Naive thymus-derived CD4-positive, alpha-beta T cell (primary cell): ENCODE data around the gene C1orf167. TPM values are rescaled to one million over a fixed set of nuclear protein-coding genes. Genes with fewer than 3 reads are reported as not detected.

Experiments
- ATAC-seq: fragments of 150-1000 bp; cut with Tn5 transposase; 2 replicates; pipeline ENCODE4 v1.10.0; 2021; ENCODE audit warnings: mild to moderate bottlenecking, moderate library complexity
- CTCF ChIA-PET: fragments of 350-600 bp; sonication (Branson Sonifier 250); formaldehyde crosslinking; loops from one replicate; lab custom pipeline; 2021; ENCODE audit warnings: antibody characterized with exemption; lab: Charles Lee
- POLR2A ChIA-PET: fragments of 350-600 bp; sonication (Branson Sonifier 250); formaldehyde crosslinking; loops from one replicate; lab custom pipeline; 2021; ENCODE audit warnings: antibody characterized with exemption, inconsistent platforms; lab: Charles Lee
- DNase-seq, 9 donors: peaks; one replicate each; pipeline versions ENCODE4 v3.0.0 to v3.0.0-alpha.2; 2020 to 2022; ENCODE audit warnings: mixed read lengths in 1 of 9
- H3K27ac ChIP-seq: one replicate; pipeline ENCODE4 v1.7.0; 2013; ENCODE audit warnings: mild to moderate bottlenecking, low read depth, low read length, moderate library complexity
- H3K27me3 ChIP-seq, 2 donors: one replicate each; pipeline ENCODE4 v1.7.0; 2013; ENCODE audit warnings: low read length in 2 of 2, mild to moderate bottlenecking in 2 of 2, moderate library complexity in 2 of 2; ENCODE audit not compliant: control insufficient read depth in 2 of 2, insufficient read depth in 2 of 2
- H3K36me3 ChIP-seq, 3 experiments: 1 replicate in 2 of 3; 2 replicates in 1 of 3; pipeline ENCODE4 v1.7.0; 2013; ENCODE audit warnings: low read length in 3 of 3, mild to moderate bottlenecking in 3 of 3, moderate library complexity in 1 of 3; ENCODE audit not compliant: insufficient read depth in 3 of 3, control insufficient read depth in 2 of 3
- H3K4me1 ChIP-seq, 2 donors: one replicate each; pipeline ENCODE4 v1.7.0; 2013; ENCODE audit warnings: low read length in 2 of 2, mild to moderate bottlenecking in 2 of 2, moderate library complexity in 1 of 2; ENCODE audit not compliant: control insufficient read depth in 2 of 2, insufficient read depth in 2 of 2
- H3K4me3 ChIP-seq: 2 replicates; pipeline ENCODE4 v1.7.0; 2013; ENCODE audit warnings: mild to moderate bottlenecking, low read length
- H3K9me3 ChIP-seq, 3 experiments: 1 replicate in 2 of 3; 2 replicates in 1 of 3; pipeline ENCODE4 v1.7.0; 2013; ENCODE audit warnings: low read length in 3 of 3; ENCODE audit not compliant: control insufficient read depth in 2 of 3
- H3K27ac Mint-ChIP-seq, 9 donors: one replicate each; pipeline ENCODE4 v1.8.0; 2020 to 2022; ENCODE audit warnings: mixed read lengths in 9 of 9, mild to moderate bottlenecking in 8 of 9, moderate library complexity in 5 of 9, inconsistent platforms in 2 of 9
- H3K27me3 Mint-ChIP-seq, 5 donors: one replicate each; pipeline ENCODE4 v1.8.0; 2021 to 2022; ENCODE audit warnings: mixed read lengths in 5 of 5, mild to moderate bottlenecking in 1 of 5
- H3K36me3 Mint-ChIP-seq, 5 donors: one replicate each; pipeline ENCODE4 v1.8.0; 2020 to 2022; ENCODE audit warnings: mixed read lengths in 5 of 5, mild to moderate bottlenecking in 3 of 5, inconsistent platforms in 1 of 5
- H3K4me1 Mint-ChIP-seq, 7 donors: one replicate each; pipeline ENCODE4 v1.8.0; 2020 to 2022; ENCODE audit warnings: mixed read lengths in 7 of 7, mild to moderate bottlenecking in 3 of 7, inconsistent platforms in 1 of 7
- H3K4me3 Mint-ChIP-seq, 10 donors: one replicate each; pipeline ENCODE4 v1.8.0; 2020 to 2022; ENCODE audit warnings: mild to moderate bottlenecking in 10 of 10, mixed read lengths in 10 of 10, moderate library complexity in 6 of 10, inconsistent platforms in 2 of 10
- H3K9me3 Mint-ChIP-seq, 11 donors: one replicate each; pipeline ENCODE4 v1.8.0; 2020 to 2022; ENCODE audit warnings: mixed read lengths in 11 of 11, mild to moderate bottlenecking in 4 of 11, inconsistent platforms in 1 of 11, moderate library complexity in 1 of 11
- intact Hi-C, 2 donors: fragments of 100-400 bp; cut with micrococcal nuclease; formaldehyde crosslinking; loops; one replicate each; pipeline ENCODE4 v1.15.1; 2023
- polyA plus RNA-seq, 2 donors: library from polyadenylated mRNA; unstranded; fragments of 300-500 nt; fragmentation: Illumina TruSeq; gene quantifications; one replicate each; pipeline ENCODE4 v1.2.3, GENCODE V29; 2021
- total RNA-seq, 6 experiments: library from RNA in 5 of 6; stranded (reverse) in 5 of 6; gene quantifications; 1 replicate in 5 of 6; 2 replicates in 1 of 6; pipeline ENCODE4 v1.2.3 and lab custom pipeline; 2021 to 2026

Gene C1orf167
- total and polyA plus RNA-seq, 7 experiments from 2014 or later: 0.13 to 0.45 TPM; not detected in 5

GRCh38 chr1:11746795-11747487 lies 15.1 kb upstream of the C1orf167 start:
- no peak for DNase-seq
- intact Hi-C loops: no loop called here
- H3K9me3 ChIP-seq: no peaks in the 10 kb centered on the region
- Mint-ChIP-seq H3K27me3 (no peaks in the 10 kb centered on the region), H3K4me1 (peaks cover 17 to 39% (median 25%) of the 10 kb centered on the region in 7 donors), H3K36me3 (peaks cover 4 to 20% (median 13%) of the 10 kb centered on the region in 5 donors), H3K9me3 (no peaks in the 10 kb centered on the region), H3K27ac (peak overlapping the region in 3 of 9 donors; percentile 19 to 50 (median 32)), H3K4me3 (no peak overlapping the region)
- ChIA-PET POLR2A (no interaction called here), CTCF (no interaction called here)
- no peak overlapping the region for H3K27ac ChIP-seq
- H3K4me1 ChIP-seq: peaks cover 4 to 15% of the 10 kb centered on the region in 2 donors
- no peak overlapping the region for H3K4me3 ChIP-seq
- H3K36me3 ChIP-seq: peaks cover 0 to 59% (median 4%) of the 10 kb centered on the region in 3 experiments
- ATAC-seq: no peak
- no peaks in the 10 kb centered on the region for H3K27me3 ChIP-seq

- DNase-seq: no peak
- peak overlapping the region; percentile 14 for H3K27ac ChIP-seq
- peaks cover 0 to 59% (median 4%) of the 10 kb centered on the region in 3 experiments for H3K36me3 ChIP-seq
- H3K4me1 ChIP-seq: peaks cover 0 to 6% of the 10 kb centered on the region in 2 donors
- Mint-ChIP-seq H3K9me3 (no peaks in the 10 kb centered on the region), H3K4me1 (peaks cover 12 to 39% (median 20%) of the 10 kb centered on the region in 7 donors), H3K4me3 (peak overlapping the region in 3 of 10 donors; percentile 26 to 58 (median 41)), H3K27me3 (no peaks in the 10 kb centered on the region), H3K36me3 (peaks cover 4 to 20% (median 13%) of the 10 kb centered on the region in 5 donors), H3K27ac (peak overlapping the region in 7 of 9 donors; percentile 35 to 78 (median 59))
- ChIA-PET POLR2A (no interaction called here), CTCF (interaction anchor here (0.5 to 1.9 kb wide), 4 partner anchors 84 to 265 kb away, joined by 3 to 14 read pairs (median 4); partner anchors contain the start of gene FBXO6)
- H3K27me3 ChIP-seq: no peaks in the 10 kb centered on the region
- no peaks in the 10 kb centered on the region for H3K9me3 ChIP-seq
- H3K4me3 ChIP-seq: no peak overlapping the region
- no peak for ATAC-seq
- intact Hi-C loops: loop anchor here in 1 of 2 donors (1.0 kb wide), 3 partner anchors 29 to 98 kb away; partner anchors contain the start of gene FBXO6
Observed at GRCh38 chr1:11748294-11749202, 13.4 kb upstream of the C1orf167 start.

GRCh38 chr1:11749203-11749689 lies 12.7 kb upstream of the C1orf167 start:
- H3K4me3 Mint-ChIP-seq: peak overlapping the region in 3 of 10 donors; percentile 26 to 58 (median 41)
- ATAC-seq: peak; percentile 76
- H3K27me3 Mint-ChIP-seq: no peaks in the 10 kb centered on the region
- H3K4me1 ChIP-seq: peaks cover 0 to 6% of the 10 kb centered on the region in 2 donors
- POLR2A ChIA-PET: interaction anchor here (1.5 kb wide), 1 partner anchor 14 kb away, joined by 4 read pairs; the partner anchor contains the start of gene AGTRAP
- peak overlapping the region in 7 of 9 donors; percentile 35 to 78 (median 59) for H3K27ac Mint-ChIP-seq
- H3K36me3 ChIP-seq: peaks cover 0 to 59% (median 4%) of the 10 kb centered on the region in 3 experiments
- peak overlapping the region; percentile 14 for H3K27ac ChIP-seq
- peaks cover 13 to 39% (median 20%) of the 10 kb centered on the region in 7 donors for H3K4me1 Mint-ChIP-seq
- CTCF ChIA-PET: interaction anchor here (1.0 to 1.9 kb wide), 3 partner anchors 40 to 96 kb away, joined by 4 to 14 read pairs (median 6); partner anchors contain the start of gene FBXO6
- H3K9me3 Mint-ChIP-seq: no peaks in the 10 kb centered on the region
- intact Hi-C loops: loop anchor here in 1 of 2 donors (1.0 kb wide), 3 partner anchors 30 to 99 kb away; partner anchors contain the start of gene FBXO6
- DNase-seq: peak in 6 of 9 donors; percentile 43 to 67 (median 57)
- no peak overlapping the region for H3K4me3 ChIP-seq
- H3K9me3 ChIP-seq: no peaks in the 10 kb centered on the region
- no peaks in the 10 kb centered on the region for H3K27me3 ChIP-seq
- peaks cover 4 to 20% (median 13%) of the 10 kb centered on the region in 5 donors for H3K36me3 Mint-ChIP-seq

DNA sequence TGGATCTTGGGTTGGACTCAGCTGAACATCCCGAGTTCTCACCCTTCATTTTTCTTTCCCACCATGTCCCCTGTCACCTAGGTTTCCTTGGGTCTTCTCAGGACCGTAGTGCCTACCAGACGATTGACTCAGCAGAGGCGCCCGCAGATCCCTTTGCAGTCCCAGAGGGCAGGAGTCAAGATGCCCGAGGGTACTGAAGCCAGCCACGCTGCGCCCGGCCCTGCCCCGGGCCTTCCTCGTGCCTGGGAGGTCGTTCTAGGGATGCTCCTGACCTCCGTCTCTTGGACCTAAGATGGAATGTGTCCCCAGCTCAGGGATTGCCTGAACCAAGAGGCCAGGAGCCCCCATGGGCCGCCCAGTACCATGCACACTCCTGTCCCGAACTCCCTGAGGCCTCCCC lies 12.0 kb upstream of the C1orf167 start:
- H3K27ac Mint-ChIP-seq: no peak overlapping the region
- H3K4me1 Mint-ChIP-seq: peaks cover 13 to 39% (median 20%) of the 10 kb centered on the region in 7 donors
- intact Hi-C loops: loop anchor here in 1 of 2 donors (1.0 kb wide), 3 partner anchors 31 to 100 kb away; partner anchors contain the start of gene FBXO6
- peaks cover 0 to 6% of the 10 kb centered on the region in 2 donors for H3K4me1 ChIP-seq
- ATAC-seq (no peak), DNase-seq (no peak)
- POLR2A ChIA-PET: interaction anchor here (1.5 kb wide), 1 partner anchor 14 kb away, joined by 4 read pairs; the partner anchor contains the start of gene AGTRAP
- no peak overlapping the region for H3K4me3 Mint-ChIP-seq
- no peaks in the 10 kb centered on the region for H3K27me3 ChIP-seq
- no peak overlapping the region for H3K4me3 ChIP-seq
- CTCF ChIA-PET: interaction anchor here (0.8 to 1.9 kb wide), 3 partner anchors 31 to 86 kb away, joined by 3 to 14 read pairs (median 6); partner anchors contain the start of gene FBXO6
- no peaks in the 10 kb centered on the region for H3K9me3 Mint-ChIP-seq
- no peaks in the 10 kb centered on the region for H3K9me3 ChIP-seq
- H3K36me3 Mint-ChIP-seq: peaks cover 4 to 17% (median 10%) of the 10 kb centered on the region in 5 donors
- H3K27ac ChIP-seq: no peak overlapping the region
- H3K36me3 ChIP-seq: peaks cover 0 to 59% (median 4%) of the 10 kb centered on the region in 3 experiments
- H3K27me3 Mint-ChIP-seq: no peaks in the 10 kb centered on the region

DNA sequence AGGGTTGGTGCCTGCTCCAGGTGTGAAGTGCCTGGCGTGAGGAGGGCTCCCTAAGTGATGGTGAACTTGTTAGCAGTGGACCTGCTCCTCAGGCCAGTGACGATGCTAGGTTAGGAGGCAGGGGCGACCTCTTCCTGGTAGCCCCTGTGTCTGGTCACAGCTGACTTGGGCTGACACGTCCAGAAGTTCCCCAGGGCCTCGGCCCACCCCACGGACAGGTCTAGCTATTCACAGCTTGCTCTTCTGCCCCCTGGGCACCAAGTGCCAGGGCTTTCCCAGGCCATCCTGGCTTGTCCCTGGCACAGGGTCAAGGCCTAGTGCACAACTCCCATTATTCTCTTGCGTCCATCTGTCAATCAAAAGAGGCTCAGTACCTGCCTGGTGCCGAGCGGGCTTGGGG lies 10.9 kb upstream of the C1orf167 start:
- Histone ChIP-seq H3K27ac (no peak overlapping the region), H3K9me3 (no peaks in the 10 kb centered on the region), H3K27me3 (no peaks in the 10 kb centered on the region), H3K4me3 (no peak overlapping the region), H3K36me3 (peaks cover 0 to 52% (median 3%) of the 10 kb centered on the region in 3 experiments), H3K4me1 (peaks cover 0 to 6% of the 10 kb centered on the region in 2 donors)
- ChIA-PET POLR2A (no interaction called here), CTCF (interaction anchor here (0.7 kb wide), 1 partner anchor 15 kb away, joined by 3 read pairs; no protein-coding TSS in a partner anchor)
- intact Hi-C loops: no loop called here
- Mint-ChIP-seq H3K27me3 (no peaks in the 10 kb centered on the region), H3K4me1 (peaks cover 7 to 35% (median 20%) of the 10 kb centered on the region in 7 donors), H3K9me3 (no peaks in the 10 kb centered on the region), H3K36me3 (peaks cover 4 to 8% (median 5%) of the 10 kb centered on the region in 5 donors), H3K4me3 (no peak overlapping the region), H3K27ac (no peak overlapping the region)
- ATAC-seq (no peak), DNase-seq (no peak)
